ENCODE data around the gene GRK6. TPM values are rescaled to one million over a fixed set of nuclear protein-coding genes. Genes with fewer than 3 reads are reported as not detected.
A peak's percentile ranks its signal among the peaks of the same experiment; 100 is the strongest.

GRK6 gene
- total and polyA plus RNA-seq, 2 experiments from 2014 or later = 13.0 to 56.8 TPM

GRCh38 chr5:177378884-177379883 is 47.3 kb upstream of the GRK6 start:
- H3K4me3 Mint-ChIP-seq = no peak overlapping the region

More at GRCh38 chr5:177378884-177379883, 47.3 kb upstream of the GRK6 start:
- Mint-ChIP-seq H3K4me1 (peaks cover 13% of the 10 kb centered on the region), H3K9me3 (no peaks in the 10 kb centered on the region), H3K27ac (0 out of 2 replicates have a peak overlapping the region, but pooled peaks have one; percentile 14), H3K36me3 (ENCODE audit: low read depth) (no peaks in the 10 kb centered on the region), H3K27me3 (ENCODE audit: insufficient read depth, low read depth, poor library complexity) (peaks cover 24% of the 10 kb centered on the region)
- Histone ChIP-seq H2AFZ (no peak overlapping the region), H3F3A (replicated peaks; ENCODE audit: low read depth) (no peaks in the 10 kb centered on the region), H3K4me3 (no peak overlapping the region), H3K4me2 (no peak overlapping the region), H3K9me2 (ENCODE audit: insufficient read depth) (no peaks in the 10 kb centered on the region), H3K27me3 (ENCODE audit: insufficient read depth) (no peaks in the 10 kb centered on the region), H3K79me2 (replicated peaks; ENCODE audit: insufficient read depth) (no peaks in the 10 kb centered on the region), H3K27ac (ENCODE audit: low read depth) (no peak overlapping the region), H3K4me1 (ENCODE audit: insufficient read depth) (0 out of 2 replicates have a peak, but pooled peaks cover 2% of the 10 kb centered on the region), H4K20me1 (replicated peaks; ENCODE audit: insufficient read depth) (no peaks in the 10 kb centered on the region), H3K36me3 (ENCODE audit: insufficient read depth) (no peaks in the 10 kb centered on the region)
- TF ChIP-seq JUNB (IDR thresholded peaks at IDR 0.05; ENCODE audit: unreplicated experiment) (no peak), REST (IDR thresholded peaks at IDR 0.05; ENCODE audit: unreplicated experiment) (no peak), NANOG (IDR thresholded peaks at IDR 0.05; ENCODE audit: borderline replicate concordance) (no peak), EZH2phosphoT487 (IDR thresholded peaks at IDR 0.05; ENCODE audit: unreplicated experiment) (no peak), STAT1 (IDR thresholded peaks at IDR 0.05; ENCODE audit: unreplicated experiment) (no peak), ZNF331 (CRISPR knock-in tag; IDR thresholded peaks at IDR 0.05; ENCODE audit: low read depth) (no peak), ZNF462 (CRISPR knock-in tag; IDR thresholded peaks at IDR 0.05) (no peak), EZH2 (IDR thresholded peaks at IDR 0.05; ENCODE audit: low read depth, unreplicated experiment) (no peak), ZNF114 (CRISPR knock-in tag; IDR thresholded peaks at IDR 0.05) (no peak), POLR2AphosphoS5 (IDR thresholded peaks at IDR 0.05; ENCODE audit: low read depth) (no peak), CREB1 (CRISPR knock-in tag; IDR thresholded peaks at IDR 0.05; ENCODE audit: low read depth) (no peak)
- TF ChIP-seq, protein P1, sequence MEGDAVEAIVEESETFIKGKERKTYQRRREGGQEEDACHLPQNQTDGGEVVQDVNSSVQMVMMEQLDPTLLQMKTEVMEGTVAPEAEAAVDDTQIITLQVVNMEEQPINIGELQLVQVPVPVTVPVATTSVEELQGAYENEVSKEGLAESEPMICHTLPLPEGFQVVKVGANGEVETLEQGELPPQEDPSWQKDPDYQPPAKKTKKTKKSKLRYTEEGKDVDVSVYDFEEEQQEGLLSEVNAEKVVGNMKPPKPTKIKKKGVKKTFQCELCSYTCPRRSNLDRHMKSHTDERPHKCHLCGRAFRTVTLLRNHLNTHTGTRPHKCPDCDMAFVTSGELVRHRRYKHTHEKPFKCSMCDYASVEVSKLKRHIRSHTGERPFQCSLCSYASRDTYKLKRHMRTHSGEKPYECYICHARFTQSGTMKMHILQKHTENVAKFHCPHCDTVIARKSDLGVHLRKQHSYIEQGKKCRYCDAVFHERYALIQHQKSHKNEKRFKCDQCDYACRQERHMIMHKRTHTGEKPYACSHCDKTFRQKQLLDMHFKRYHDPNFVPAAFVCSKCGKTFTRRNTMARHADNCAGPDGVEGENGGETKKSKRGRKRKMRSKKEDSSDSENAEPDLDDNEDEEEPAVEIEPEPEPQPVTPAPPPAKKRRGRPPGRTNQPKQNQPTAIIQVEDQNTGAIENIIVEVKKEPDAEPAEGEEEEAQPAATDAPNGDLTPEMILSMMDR (conservative IDR thresholded peaks at IDR 0.05; ENCODE audit: low read depth in 2 of 2) = no peak
- TF ChIP-seq, protein P2, sequence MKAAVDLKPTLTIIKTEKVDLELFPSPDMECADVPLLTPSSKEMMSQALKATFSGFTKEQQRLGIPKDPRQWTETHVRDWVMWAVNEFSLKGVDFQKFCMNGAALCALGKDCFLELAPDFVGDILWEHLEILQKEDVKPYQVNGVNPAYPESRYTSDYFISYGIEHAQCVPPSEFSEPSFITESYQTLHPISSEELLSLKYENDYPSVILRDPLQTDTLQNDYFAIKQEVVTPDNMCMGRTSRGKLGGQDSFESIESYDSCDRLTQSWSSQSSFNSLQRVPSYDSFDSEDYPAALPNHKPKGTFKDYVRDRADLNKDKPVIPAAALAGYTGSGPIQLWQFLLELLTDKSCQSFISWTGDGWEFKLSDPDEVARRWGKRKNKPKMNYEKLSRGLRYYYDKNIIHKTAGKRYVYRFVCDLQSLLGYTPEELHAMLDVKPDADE (IDR thresholded peaks at IDR 0.05) = no peak
- DNase-seq (ENCODE audit: low spot score) = no peak
- no peak for ATAC-seq

Measured in GM23338 (cell line).